Smooth muscle cell of the brain vasculature (primary cell): Measurements from ENCODE around the gene ARHGAP32.
"Not testable (repeated sequence)": the region's sequence is repeated elsewhere in the genome, so short reads cannot be mapped to it uniquely, and the experiment has no call there.

Experiments
- DNase-seq: peaks from one replicate; pipeline ENCODE4 v3.0.0-alpha.2; 2012; ENCODE audit warnings: low read depth, low spot score

ARHGAP32 gene

DNA sequence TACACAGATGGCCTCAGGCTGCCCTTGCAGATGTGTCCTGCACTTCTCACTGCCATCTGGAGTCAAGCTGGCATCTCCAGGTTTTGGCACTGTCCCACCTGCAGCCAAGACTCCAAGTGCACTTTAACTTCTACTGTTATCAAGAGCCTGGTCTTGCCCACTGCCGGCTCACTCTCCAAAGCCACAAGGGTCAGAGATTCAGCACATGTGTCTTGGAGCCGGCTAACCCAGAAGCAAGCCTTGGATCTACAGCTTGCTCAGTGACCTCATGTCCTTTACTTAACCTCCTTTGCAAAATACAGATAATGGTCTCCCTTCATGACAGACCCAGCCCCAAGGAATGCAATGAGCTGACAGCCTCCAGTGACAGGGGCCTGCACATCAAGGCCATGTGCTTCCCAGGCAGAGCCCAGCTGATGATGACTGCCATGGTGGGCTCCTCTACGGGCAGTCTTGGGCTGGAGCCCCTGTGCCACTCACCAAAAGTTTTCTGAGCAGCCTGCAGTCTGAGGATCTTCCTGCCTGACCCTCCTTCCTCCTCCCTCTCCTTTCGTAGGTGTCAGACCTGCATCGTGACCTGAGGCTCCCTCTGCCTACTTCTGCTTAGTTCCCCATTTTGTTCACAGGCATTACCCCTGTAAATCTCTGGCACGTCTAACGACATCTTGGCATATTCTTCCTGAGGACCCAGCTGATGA lies 258.5 kb downstream of the ARHGAP32 start:
- no peak for DNase-seq

DNA sequence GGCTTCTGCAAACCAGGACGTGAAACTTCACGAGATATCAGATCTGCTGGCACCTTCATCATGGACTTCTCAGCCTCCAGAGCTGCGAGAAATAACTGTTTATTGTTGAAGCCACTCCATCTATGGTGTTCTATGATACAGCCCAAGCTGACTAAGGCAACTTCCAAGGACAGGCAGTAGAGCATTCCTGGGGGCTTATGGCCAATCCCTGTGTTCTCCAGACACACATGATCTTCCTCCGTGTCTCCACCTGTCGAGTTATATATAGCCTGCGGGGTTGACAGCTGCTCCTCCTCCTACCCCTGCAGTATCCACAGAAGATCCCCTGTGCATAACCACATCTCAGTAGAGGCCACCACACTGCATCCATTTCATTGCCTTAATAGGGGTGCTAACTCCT lies 260.5 kb downstream of the ARHGAP32 start:
- no peak for DNase-seq

DNA sequence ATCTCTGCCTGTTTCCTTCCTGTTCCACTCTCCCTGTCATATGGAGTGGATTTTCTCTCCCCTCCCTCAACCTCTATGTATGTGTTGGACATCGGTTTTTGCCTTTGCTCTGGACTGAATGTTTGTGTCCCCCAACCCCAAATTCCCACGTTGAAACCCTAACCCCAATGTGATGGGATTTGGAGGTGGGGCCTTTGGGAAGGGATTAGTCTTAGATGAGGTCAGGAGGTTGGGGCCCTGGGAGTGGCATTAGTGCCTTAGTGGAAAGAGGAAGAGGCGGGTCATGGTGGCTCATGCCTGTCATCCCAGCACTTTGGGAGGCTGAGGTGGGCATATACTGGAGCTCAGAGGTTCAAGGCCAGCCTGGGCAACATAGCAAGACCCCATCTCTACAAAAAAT lies 261.1 kb downstream of the ARHGAP32 start:
- no peak for DNase-seq

DNA sequence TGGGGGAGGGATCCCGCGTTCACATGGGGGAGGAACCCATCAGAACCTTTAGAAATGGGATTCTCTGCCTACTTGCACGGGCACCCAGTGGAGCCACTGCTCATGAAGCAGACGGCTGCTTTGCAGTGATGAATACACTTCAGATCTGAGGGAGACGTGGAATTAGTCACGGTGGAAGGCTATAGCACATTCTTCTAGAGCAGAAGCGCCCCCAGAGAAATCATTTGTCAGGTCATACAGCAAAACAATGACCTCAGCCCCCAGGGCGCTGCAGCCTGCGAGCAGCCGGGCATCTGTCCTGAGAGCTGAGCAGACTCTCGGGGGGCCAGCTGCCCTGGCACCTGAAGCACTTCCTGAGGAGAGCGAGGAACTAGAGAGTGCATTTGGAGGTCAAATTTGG lies 262.1 kb downstream of the ARHGAP32 start:
- DNase-seq, result no peak

DNA sequence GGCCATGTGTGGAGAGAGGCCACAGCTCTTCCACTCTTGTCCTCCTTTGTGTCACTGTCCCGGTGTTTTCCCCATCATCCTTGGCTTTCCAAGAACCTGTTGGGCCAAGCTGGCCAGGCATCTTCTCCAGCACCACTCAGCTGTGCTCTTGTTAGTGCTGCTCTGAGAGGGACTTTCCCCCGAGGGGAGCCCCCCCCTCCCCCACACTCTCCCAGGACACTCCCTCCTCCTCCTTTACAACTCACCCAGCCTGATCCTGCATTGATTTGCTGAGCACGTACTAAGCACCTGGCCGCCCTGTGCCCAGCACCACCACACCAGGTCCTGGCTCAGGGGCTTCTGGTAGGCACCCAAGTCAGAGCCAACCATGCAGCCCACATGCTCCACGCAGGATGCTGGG lies 262.7 kb downstream of the ARHGAP32 start:
- no peak for DNase-seq

DNA sequence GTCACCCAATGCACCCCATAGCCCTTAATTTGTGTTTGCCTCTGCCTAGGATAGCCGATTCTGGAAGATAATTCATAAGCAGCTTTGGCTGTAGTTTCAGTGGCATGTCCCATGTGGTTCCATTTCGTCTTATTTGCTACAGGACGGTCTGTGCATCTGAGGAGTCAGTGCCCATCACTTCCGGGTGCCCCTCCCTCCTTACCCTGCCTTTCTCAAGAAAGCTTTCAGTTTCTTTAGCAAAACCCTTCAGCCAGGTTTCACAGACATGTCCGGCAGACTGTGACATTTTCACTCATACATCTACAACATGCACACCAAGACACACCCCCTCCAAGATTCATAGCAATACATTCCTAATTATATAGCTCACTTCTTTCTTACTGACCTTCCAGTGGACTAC lies 263.7 kb downstream of the ARHGAP32 start:
- DNase-seq, result no peak

DNA sequence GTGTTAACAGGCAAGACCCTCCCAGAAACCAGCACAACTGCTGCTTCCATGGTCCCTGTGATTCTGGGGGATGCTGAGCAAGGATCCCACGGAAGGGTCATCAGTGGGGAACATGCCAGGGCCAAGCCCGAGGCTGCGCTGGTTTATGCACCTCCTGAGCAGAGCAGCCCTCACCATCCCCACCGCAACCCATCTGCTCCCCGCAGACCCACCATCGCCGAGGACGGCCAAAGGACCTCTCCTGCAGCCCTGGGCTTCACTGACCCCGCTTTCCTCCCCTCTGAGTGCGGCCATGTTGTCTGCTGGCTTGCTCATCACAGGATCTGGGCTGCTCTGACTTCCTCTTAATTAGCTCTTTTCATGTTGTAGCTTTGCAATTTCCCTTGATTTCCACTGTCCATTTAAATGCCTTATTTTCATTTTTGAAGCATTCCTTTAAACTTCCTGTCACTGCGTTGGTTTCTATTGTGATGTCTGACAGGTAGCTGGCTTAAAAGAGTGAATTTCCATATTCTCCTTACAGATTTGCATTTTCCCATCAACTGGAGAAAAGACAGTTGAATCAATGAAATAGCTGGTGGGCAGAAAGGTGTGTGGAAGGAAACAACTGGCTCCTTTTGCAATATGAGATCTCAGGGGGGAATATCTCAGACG lies 264.3 kb downstream of the ARHGAP32 start:
- no peak for DNase-seq

DNA sequence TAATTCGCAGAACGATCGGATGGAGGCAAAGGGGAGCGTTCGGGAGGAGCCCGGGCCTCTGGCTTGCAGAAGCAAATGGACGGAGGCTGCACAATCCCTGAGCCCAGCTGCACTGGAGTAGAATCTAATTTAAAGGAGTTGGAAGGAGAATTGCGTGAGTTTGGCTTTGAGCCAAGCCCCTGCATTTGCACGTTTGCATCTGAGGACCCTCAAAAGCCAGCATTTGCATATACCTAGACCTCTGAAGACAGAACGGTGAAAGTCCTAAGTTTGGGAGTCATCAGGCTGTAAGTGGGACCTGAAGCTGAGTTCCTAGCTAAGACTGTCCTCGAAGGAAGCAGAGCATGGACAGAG lies 265.0 kb downstream of the ARHGAP32 start:
- DNase-seq, result no peak

DNA sequence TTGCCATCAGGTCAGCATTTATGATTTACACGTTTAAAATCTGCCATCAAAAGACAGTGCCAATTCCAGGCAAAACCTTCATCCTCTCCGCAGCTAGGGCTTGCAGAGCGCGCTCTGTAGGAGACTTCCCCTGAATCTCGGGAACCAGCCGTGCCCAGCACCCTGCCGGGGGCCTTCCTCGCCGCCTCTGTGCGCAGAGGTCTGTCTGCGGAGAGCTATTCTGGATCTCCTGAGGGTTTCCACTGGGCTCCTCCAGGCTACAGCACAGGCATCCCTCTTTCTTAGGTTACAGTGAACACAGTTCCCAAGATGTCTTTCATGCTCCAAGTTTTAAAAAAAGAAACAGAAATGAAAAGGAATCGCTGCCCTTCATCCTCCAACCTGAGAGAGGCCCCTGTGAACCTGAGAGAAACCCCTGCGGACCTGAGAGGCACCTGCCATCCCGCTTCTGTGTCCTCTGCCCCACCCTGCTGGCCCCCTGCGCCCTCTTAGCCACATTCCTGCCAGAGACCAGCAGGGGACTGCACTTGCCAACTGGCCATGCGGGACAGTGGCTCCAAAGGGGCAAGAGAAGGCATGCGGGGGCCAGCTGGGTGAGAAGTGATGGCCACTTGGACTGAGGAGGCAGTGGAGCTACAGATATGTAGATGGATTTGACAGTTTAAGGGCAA lies 265.6 kb downstream of the ARHGAP32 start:
- DNase-seq, result no peak

DNA sequence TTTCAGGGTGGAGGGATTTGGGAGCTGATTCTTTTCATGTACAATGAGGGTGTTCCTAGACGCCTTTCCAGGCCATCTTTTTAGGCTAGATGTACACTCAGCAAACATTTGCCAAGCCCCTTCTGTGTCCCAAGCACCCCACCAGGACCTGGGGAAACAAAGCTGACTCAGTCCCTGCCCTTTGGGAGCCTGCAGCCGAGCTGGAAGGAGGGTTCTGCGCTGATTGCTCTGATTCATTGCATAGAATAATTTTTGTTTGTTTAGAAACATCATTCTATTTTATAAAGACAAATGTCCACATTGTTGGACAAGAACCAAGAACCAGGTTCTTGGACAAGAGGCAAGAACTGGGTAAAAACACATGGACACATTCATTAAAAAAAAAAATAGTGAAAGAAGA lies 266.1 kb downstream of the ARHGAP32 start:
- no peak for DNase-seq

DNA sequence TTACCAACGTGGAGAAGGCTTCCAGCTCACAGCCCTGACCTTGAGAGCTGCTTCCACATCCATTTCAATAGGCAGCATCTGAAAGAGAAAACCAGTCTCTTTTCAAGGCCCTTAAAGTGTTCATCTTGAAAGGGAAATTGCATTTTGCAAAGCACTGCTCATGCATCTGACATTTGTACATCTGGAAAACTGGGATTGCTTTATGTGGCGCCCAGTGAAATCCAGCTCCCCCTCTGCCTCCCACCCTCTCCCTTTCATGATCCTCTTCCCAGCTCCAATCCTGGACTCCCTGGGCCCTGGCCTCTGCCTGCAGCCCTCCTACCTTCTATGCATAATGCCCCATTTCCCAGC lies 266.9 kb downstream of the ARHGAP32 start:
- no peak for DNase-seq

DNA sequence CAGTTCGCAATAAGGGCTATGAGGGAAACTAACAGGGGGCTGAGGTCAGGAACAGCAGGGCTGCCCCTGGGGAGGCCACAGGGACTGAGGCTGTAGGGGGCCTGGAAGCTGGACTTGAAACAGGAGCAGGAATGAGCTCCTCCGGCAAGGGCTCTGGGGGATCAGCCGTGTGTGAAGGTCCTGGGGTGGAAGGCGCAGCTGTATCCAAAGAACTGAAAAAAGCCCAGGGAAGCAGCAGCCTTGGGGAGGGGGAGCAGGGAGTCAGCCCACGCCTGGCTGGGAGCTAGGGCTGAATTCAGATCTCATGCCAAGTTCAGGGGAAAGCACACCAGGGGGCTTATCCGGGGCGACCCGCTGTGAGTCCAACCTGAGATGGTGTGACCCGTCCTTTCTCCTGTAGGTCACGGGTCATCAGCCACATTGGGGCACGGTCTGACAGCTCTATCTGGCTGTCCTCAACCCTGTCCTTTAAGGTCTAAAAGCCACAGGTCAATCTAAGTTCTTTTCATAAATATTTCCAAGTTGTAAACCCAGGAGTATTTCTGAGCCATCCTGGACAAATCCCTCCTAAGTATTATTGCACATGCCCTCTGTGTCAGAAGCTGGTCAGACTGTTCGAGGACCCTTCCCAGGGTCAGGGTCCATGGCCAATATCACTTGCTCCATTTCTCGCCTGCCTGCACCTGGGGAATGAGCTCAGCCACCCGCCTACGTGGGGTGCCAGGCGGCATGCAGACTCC lies 267.4 kb downstream of the ARHGAP32 start:
- DNase-seq, result no peak

DNA sequence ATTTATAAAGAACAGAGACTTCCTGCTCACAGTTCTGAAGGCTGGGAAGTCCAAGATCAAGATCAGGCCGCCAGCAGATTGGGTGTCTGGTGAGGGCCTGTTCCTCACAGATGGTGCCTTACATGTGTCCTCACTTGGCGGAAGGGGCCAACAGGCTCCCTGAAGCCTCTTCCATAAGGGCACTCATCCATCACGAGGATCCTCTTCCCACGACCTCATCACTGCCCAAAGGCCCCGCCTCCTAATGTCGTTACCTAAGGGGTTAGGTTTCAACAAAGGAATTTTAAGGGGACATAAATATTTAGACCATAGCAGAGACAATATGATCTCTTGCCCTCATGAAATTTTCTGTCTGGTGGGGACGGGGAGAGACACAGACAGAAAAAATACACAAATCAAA lies 268.0 kb downstream of the ARHGAP32 start:
- no peak for DNase-seq

DNA sequence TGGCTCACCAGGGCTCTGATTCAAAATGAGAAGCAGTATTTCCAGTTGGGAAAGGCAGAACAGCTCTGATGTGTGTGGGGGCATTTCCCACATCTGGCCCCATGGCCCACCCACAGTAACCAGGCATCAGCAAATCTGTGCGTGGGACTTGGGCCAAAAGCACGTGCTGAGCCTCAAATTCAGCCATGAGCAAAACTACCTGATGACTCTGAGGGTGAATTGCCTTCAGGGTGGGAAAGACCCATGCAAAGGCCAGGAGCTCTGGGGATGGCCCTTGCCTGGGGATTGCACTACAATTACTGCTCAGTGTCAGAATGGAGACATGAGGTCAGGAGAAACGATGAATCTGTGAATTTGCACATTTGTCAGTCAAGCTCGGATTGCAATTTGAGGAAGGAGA lies 270.3 kb downstream of the ARHGAP32 start:
- DNase-seq, result no peak

DNA sequence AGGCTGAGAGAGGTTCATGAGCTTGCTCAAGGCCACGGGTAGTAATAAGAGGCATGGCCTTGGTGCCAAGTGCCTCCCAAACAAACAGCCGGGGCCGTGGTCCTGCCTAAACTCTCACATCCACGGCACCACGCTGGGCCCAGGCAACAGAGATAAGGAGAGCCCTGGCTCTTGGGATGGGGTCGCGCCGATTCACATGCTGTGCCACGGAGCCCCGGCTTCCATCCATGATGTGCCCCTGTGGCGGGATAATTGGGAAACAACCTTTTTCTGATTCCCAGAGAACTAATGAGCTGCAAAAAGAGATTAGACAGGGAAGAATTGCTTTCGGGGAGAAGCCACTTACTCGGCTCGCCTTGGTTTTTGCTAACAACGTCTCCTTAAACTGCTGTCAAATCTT lies 271.5 kb downstream of the ARHGAP32 start:
- no peak for DNase-seq

DNA sequence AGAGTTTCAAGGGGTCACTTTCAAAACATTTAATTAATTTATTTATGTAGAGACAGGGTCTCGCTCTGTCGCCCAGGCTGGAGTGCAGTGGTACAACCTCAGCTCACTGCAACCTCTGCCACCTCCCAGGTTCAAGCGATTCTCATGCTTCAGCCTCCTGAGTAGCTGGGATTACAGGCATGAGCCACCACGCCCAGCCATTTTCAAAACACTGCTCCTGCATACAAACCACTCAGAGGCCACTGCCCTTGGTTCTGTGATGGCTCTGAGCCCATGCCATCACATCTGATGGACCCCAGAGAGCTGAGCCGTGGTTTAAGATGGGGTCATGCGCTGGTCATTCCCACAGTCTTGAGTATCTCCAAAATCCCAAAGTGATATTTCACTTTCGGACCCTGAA lies 272.5 kb downstream of the ARHGAP32 start:
- DNase-seq, result not testable (repeated sequence)

DNA sequence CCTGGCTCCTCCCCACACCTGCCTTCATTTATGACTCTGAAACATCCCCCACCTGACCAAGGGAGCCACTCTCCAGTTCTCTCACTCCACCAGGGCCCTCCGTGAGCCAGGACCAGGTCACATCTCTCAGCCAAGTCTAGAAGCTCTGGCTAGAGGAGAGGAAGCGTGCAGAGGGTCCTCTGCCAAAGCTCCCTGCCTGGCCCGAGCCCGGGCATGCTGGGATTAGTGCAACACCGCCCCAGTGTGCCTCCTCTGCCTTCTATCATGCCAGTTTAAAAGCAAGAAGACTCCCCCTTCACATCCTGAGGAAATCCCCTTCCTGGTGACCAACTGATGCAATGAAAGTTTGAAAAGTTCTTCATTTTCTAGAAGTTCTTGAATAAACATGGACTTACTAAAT lies 272.9 kb downstream of the ARHGAP32 start:
- DNase-seq, result no peak

DNA sequence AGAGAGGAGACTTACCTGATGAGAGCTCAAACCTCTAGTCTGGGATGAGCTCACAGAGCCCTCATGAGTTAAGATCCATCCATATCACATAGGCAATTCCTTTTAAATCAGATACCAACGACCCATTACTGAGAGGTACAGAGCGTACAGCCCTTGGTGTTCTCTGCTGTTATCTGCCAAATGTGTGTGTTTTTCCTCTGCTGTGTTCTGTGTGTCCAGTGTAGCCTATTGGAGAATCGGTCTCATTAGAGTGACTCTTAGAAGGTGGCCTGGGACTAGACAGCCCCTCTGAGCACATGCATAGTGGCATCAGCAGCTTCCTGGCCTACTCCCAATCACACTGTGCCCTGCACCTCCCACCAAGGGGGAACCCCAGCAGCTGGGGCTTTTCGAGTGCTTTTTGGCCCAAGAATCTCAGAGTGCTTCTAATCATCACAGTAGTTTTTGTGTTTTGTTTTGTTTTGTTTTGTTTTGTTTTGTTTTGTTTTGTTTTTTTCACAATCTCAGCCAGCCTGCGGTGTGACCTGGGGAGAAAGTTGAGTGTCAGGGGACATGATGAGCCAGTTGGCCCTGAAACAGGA lies 274.9 kb downstream of the ARHGAP32 start:
- DNase-seq, result no peak

DNA sequence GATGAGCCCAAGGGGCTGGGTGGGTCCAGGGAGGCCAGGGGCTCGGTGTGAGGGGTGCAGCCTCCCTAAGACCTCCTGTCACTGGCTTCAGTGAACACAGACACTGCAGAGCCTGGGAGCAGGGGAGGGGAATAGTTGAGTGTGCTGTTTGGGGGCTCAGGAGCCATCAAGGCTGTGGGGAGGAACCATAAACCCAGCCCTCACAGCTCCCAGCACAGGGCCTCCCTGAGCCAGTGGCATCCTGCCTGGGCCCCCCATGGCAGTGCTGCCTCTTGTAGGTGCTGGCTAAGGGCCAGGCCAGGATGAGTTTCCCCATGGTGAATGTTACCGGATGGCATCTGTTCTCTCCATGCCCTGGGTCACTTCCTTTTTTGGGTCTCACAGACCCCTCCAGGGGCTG lies 275.4 kb downstream of the ARHGAP32 start:
- no peak for DNase-seq

DNA sequence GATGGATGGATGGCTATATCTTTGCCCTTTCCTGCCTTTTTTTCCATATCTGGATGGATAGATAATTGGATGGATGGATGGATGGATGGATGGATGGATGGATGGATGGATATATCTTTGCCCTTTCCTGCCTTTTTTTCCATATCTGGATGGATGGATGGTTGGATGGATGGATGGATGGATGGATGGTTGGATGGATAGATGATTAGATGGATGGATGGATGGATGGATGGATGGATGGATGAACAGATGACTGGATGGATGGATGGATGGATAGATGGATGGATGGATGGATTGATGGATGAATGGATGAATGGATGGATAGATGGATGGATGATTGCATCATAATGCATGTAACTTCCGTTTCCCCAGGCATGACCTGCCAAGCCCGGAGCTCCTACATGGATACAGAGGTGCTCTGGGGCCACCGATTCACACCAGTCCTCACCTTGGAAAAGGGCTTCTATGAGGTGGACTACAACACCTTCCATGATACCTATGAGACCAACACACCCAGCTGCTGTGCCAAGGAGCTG lies 276.0 kb downstream of the ARHGAP32 start:
- DNase-seq, result no peak

DNA sequence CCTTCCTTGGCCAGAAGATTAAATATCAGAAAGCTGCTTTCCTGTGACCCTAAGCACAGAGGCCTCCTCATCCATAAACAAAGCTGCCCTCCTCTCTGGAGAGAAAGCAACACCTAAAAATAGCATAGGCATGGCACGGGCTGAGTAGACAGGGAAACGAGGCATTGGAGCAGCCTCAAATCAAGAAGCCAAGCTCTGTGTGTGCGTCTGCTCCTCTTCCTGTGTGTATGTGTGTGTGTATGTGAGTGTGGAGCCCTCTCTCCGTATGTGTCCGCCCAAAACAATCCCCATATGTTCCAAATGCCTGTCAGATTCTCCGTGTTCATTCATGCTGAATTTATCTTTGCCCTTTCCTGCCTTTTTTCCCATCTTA lies 277.0 kb downstream of the ARHGAP32 start:
- DNase-seq, result no peak
